Panc1 (cell line): ENCODE measurements around the gene TRMT44. TPM values are rescaled to one million over a fixed set of nuclear protein-coding genes. Genes with fewer than 3 reads are reported as not detected.

ENCODE experiments used
- ATAC-seq: fragments of 200-7000 bp; cut with Tn5 transposase; 2 replicates; pipeline ENCODE4 v1.9.1; 2020; ENCODE audit warnings: mild to moderate bottlenecking, moderate library complexity
- BruUV-seq: library from RNA; stranded (reverse); fragments of 400-500 nt; replicated peaks from 2 replicates; lab custom pipeline; 2021; lab: Mats Ljungman, UMichigan
- CTCF ChIA-PET: fragments of 300-600 bp; sonication (Branson Sonifier 250); formaldehyde crosslinking; loops from one replicate; lab custom pipeline; 2022; ENCODE audit warnings: antibody characterized with exemption; lab: Charles Lee
- POLR2A ChIA-PET: fragments of 300-600 bp; sonication (Branson Sonifier 250); formaldehyde crosslinking; loops from one replicate; lab custom pipeline; 2022; ENCODE audit warnings: antibody characterized with exemption; lab: Charles Lee
- DNase-seq: peaks from one replicate; pipeline ENCODE4 v3.0.0-alpha.2; 2010; ENCODE audit warnings: low read depth, low spot score
- H3K27ac ChIP-seq: 2 replicates; pipeline ENCODE4 v1.5.1; 2011; ENCODE audit warnings: mild to moderate bottlenecking, low read length, inconsistent platforms
- H3K27me3 ChIP-seq: fragments of 200-500 bp; sonication (Bioruptor generic); 2 replicates; pipeline ENCODE4 v1.6.0; 2014; ENCODE audit warnings: low read length, inconsistent platforms; ENCODE audit not compliant: control insufficient read depth, insufficient read depth
- H3K36me3 ChIP-seq: fragments of 200-500 bp; sonication (Bioruptor generic); 2 replicates; pipeline ENCODE4 v1.5.1; 2014; ENCODE audit warnings: inconsistent platforms, mild to moderate bottlenecking, low read length, moderate library complexity; ENCODE audit not compliant: control insufficient read depth, insufficient read depth
- H3K4me1 ChIP-seq: 2 replicates; pipeline ENCODE4 v1.5.1; 2011; ENCODE audit warnings: inconsistent platforms, mild to moderate bottlenecking, low read length, moderate library complexity; ENCODE audit not compliant: control insufficient read depth, insufficient read depth
- H3K4me3 ChIP-seq, 2 experiments: 2 replicates each; pipeline ENCODE4 v1.5.1; 2011 to 2012; ENCODE audit warnings: low read depth in 2 of 2, low read length in 2 of 2, mild to moderate bottlenecking in 2 of 2, inconsistent platforms in 1 of 2, moderate library complexity in 1 of 2
- H3K9me3 ChIP-seq: fragments of 200-500 bp; sonication (Bioruptor generic); 2 replicates; pipeline ENCODE4 v1.5.1; 2014; ENCODE audit warnings: low read depth, mild to moderate bottlenecking, inconsistent platforms, low read length, moderate library complexity; ENCODE audit not compliant: control insufficient read depth, insufficient read depth
- POLR2AphosphoS5 ChIP-seq: IDR thresholded peaks from 2 replicates; pipeline ENCODE4 v1.6.1; 2012; ENCODE audit warnings: mild to moderate bottlenecking, low read depth, low read length, moderate library complexity
- SIN3A ChIP-seq: IDR thresholded peaks from 2 replicates; pipeline ENCODE4 v1.6.1; 2012; ENCODE audit warnings: low read depth, mild to moderate bottlenecking, low read length, moderate library complexity, borderline replicate concordance; ENCODE audit not compliant: insufficient read depth
- TCF7L2 ChIP-seq: IDR thresholded peaks from 2 replicates; pipeline ENCODE4 v1.6.1; 2011; ENCODE audit warnings: mild to moderate bottlenecking, low read depth, low read length, inconsistent platforms
- in situ Hi-C: cut with HindIII; loops from 2 replicates; pipeline ENCODE4 v1.10.0; 2016; ENCODE audit warnings: low sequenced_read_pairs, low pct_unique_long_range_greater_than_20kb
- intact Hi-C: fragments of 100-400 bp; cut with micrococcal nuclease; formaldehyde crosslinking; loops from one replicate; pipeline ENCODE4 v1.10.0; 2022; ENCODE audit not compliant: unreplicated experiment
- total RNA-seq: library from RNA; stranded (reverse); gene quantifications from one replicate; pipeline ENCODE4 v1.2.1, GENCODE V29; 2021; ENCODE audit not compliant: unreplicated experiment
- TF ChIP-seq, protein P1 (sequence below): fragments of 450-650 bp; IDR thresholded peaks from 2 replicates; pipeline ENCODE4 v1.5.1; 2017; ENCODE audit warnings: mild to moderate bottlenecking
- TF ChIP-seq, protein P2 (sequence below), 2 experiments: IDR thresholded peaks; 2 replicates each; pipeline ENCODE4 v1.6.1; 2011 to 2012; ENCODE audit warnings: low read depth in 2 of 2, control low read depth in 1 of 2, low read length in 1 of 2, mild to moderate bottlenecking in 1 of 2, moderate library complexity in 1 of 2; ENCODE audit not compliant: insufficient read depth in 1 of 2

Gene TRMT44
- total RNA-seq, 1 experiment from 2014 or later, result 10.8 TPM

DNA sequence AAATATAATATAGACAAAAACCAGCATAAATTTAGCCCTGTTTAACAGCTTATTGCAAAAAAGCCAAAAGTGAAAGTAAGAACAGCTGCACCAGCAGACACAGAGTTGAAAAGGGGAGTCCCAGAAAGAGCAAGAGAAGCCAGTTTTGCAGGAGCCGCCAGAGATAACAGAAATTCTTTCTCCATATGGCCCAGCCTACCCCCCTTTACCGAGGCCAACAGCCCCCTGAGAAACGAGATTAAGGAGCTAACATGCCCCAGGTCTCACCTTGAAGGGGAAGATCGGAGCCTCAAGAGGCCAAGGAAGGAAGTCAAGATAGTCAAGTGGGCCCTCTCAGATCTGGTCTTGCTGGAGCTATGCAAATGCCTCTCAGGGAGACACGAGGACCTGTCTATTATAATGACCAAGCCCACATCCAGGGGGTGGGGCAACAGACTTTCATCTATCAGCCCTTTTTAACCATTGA lies 4.9 kb upstream of the TRMT44 start:
- no peaks in the 10 kb centered on the region for H3K9me3 ChIP-seq
- no peak for TF ChIP-seq SIN3A
- no peak for TF ChIP-seq POLR2AphosphoS5
- TF ChIP-seq, protein P1, sequence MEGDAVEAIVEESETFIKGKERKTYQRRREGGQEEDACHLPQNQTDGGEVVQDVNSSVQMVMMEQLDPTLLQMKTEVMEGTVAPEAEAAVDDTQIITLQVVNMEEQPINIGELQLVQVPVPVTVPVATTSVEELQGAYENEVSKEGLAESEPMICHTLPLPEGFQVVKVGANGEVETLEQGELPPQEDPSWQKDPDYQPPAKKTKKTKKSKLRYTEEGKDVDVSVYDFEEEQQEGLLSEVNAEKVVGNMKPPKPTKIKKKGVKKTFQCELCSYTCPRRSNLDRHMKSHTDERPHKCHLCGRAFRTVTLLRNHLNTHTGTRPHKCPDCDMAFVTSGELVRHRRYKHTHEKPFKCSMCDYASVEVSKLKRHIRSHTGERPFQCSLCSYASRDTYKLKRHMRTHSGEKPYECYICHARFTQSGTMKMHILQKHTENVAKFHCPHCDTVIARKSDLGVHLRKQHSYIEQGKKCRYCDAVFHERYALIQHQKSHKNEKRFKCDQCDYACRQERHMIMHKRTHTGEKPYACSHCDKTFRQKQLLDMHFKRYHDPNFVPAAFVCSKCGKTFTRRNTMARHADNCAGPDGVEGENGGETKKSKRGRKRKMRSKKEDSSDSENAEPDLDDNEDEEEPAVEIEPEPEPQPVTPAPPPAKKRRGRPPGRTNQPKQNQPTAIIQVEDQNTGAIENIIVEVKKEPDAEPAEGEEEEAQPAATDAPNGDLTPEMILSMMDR, result no peak
- TF ChIP-seq, protein P2, sequence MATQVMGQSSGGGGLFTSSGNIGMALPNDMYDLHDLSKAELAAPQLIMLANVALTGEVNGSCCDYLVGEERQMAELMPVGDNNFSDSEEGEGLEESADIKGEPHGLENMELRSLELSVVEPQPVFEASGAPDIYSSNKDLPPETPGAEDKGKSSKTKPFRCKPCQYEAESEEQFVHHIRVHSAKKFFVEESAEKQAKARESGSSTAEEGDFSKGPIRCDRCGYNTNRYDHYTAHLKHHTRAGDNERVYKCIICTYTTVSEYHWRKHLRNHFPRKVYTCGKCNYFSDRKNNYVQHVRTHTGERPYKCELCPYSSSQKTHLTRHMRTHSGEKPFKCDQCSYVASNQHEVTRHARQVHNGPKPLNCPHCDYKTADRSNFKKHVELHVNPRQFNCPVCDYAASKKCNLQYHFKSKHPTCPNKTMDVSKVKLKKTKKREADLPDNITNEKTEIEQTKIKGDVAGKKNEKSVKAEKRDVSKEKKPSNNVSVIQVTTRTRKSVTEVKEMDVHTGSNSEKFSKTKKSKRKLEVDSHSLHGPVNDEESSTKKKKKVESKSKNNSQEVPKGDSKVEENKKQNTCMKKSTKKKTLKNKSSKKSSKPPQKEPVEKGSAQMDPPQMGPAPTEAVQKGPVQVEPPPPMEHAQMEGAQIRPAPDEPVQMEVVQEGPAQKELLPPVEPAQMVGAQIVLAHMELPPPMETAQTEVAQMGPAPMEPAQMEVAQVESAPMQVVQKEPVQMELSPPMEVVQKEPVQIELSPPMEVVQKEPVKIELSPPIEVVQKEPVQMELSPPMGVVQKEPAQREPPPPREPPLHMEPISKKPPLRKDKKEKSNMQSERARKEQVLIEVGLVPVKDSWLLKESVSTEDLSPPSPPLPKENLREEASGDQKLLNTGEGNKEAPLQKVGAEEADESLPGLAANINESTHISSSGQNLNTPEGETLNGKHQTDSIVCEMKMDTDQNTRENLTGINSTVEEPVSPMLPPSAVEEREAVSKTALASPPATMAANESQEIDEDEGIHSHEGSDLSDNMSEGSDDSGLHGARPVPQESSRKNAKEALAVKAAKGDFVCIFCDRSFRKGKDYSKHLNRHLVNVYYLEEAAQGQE (IDR thresholded peaks at IDR 0.05; ENCODE audit: insufficient read depth in 1 of 2, low read depth in 2 of 2, low read length in 1 of 2), result no peak
- no peak for TF ChIP-seq TCF7L2
- ChIA-PET CTCF (no interaction called here), POLR2A (no interaction called here)
- in situ Hi-C loops, result no loop called here
- intact Hi-C loops, result no loop called here
- H3K4me3 ChIP-seq, result no peak overlapping the region
- H3K36me3 ChIP-seq, result peaks cover 4% of the 10 kb centered on the region; the same call in 1 of the 2 replicates
- H3K27ac ChIP-seq, result no peak overlapping the region
- DNase-seq (no peak), ATAC-seq (no peak)
- no peaks in the 10 kb centered on the region for H3K27me3 ChIP-seq
- H3K4me1 ChIP-seq, result 0 out of 2 replicates have a peak, but pooled peaks cover 3% of the 10 kb centered on the region
- no TSS peak for BruUV-seq

DNA sequence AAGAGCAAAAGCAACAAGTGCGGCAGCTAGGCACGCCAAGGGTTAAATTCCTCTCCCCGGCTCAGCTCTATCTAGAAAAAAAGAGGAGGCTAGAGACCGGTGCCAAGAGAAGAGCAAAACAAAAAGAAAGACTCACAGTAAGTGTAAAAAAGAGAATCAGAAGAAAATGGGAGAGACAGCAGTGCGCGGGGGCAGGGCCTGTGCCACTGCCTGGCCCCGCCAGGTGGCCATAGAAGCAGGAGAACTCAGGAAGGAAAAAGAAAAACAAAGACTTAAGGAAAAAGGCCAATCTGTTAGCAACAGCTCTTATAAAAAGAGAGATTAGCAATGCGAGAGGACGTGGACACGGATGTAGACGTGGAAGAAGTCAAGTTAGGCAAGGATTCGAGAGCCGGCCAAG lies 3.3 kb upstream of the TRMT44 start:
- Histone ChIP-seq H3K4me3 (no peak overlapping the region), H3K4me1 (peaks cover 4% of the 10 kb centered on the region; the same call in 1 of the 2 replicates), H3K27ac (no peak overlapping the region), H3K27me3 (no peaks in the 10 kb centered on the region), H3K36me3 (peaks cover 10% of the 10 kb centered on the region; the same call in 1 of the 2 replicates), H3K9me3 (no peaks in the 10 kb centered on the region)
- in situ Hi-C loops (no loop called here), intact Hi-C loops (no loop called here)
- ATAC-seq, result no peak
- BruUV-seq, result no TSS peak
- ChIA-PET POLR2A (no interaction called here), CTCF (no interaction called here)
- TF ChIP-seq, protein P1, result no peak
- TF ChIP-seq TCF7L2, result no peak
- TF ChIP-seq POLR2AphosphoS5, result no peak
- TF ChIP-seq, protein P2 (IDR thresholded peaks at IDR 0.05; ENCODE audit: insufficient read depth in 1 of 2, low read depth in 2 of 2, low read length in 1 of 2), result no peak
- TF ChIP-seq SIN3A, result no peak
- DNase-seq, result no peak
